Liver (tissue), 9 donors: Measurements from ENCODE around the gene TNFAIP1. TPM values are rescaled to one million over a fixed set of nuclear protein-coding genes. Genes with fewer than 3 reads are reported as not detected.

Source experiments
- DNase-seq: peaks from one replicate; pipeline ENCODE4 v3.0.0-alpha.2; 2017; ENCODE audit warnings: low spot score
- H3K27ac ChIP-seq, 2 donors: one replicate each; pipeline ENCODE4 v1.7.0; 2013; ENCODE audit warnings: inconsistent platforms in 2 of 2, low read length in 2 of 2, control low read depth in 1 of 2, low read depth in 1 of 2, mild to moderate bottlenecking in 1 of 2
- H3K27me3 ChIP-seq, 4 donors: one replicate each; pipeline versions ENCODE4 v1.6.1 to v1.7.0; 2013; ENCODE audit warnings: low read length in 3 of 4, inconsistent platforms in 1 of 4, mild to moderate bottlenecking in 1 of 4, moderate library complexity in 1 of 4; ENCODE audit not compliant: control insufficient read depth in 4 of 4, insufficient read depth in 4 of 4
- H3K36me3 ChIP-seq, 4 donors: one replicate each; pipeline versions ENCODE4 v1.6.1 to v1.7.0; 2013; ENCODE audit warnings: low read length in 3 of 4, mild to moderate bottlenecking in 3 of 4, low read depth in 1 of 4, moderate library complexity in 1 of 4; ENCODE audit not compliant: control insufficient read depth in 4 of 4, insufficient read depth in 3 of 4
- H3K4me1 ChIP-seq, 4 donors: one replicate each; pipeline versions ENCODE4 v1.6.1 to v1.7.0; 2013; ENCODE audit warnings: low read length in 3 of 4, mild to moderate bottlenecking in 3 of 4, moderate library complexity in 1 of 4; ENCODE audit not compliant: control insufficient read depth in 4 of 4, insufficient read depth in 4 of 4
- H3K4me3 ChIP-seq, 3 donors: one replicate each; pipeline versions ENCODE4 v1.6.1 to v1.7.0; 2013; ENCODE audit warnings: low read length in 3 of 3, control low read depth in 1 of 3, low read depth in 1 of 3, mild to moderate bottlenecking in 1 of 3
- H3K9ac ChIP-seq, 2 donors: one replicate each; pipeline ENCODE4 v1.7.0; 2013; ENCODE audit warnings: low read length in 2 of 2, mild to moderate bottlenecking in 2 of 2, moderate library complexity in 2 of 2, control low read depth in 1 of 2, low read depth in 1 of 2
- H3K9me3 ChIP-seq, 4 donors: one replicate each; pipeline versions ENCODE4 v1.6.1 to v1.7.0; 2013; ENCODE audit warnings: low read length in 3 of 4; ENCODE audit not compliant: control insufficient read depth in 4 of 4
- ATF3 ChIP-seq: IDR thresholded peaks from 2 replicates; pipeline ENCODE4 v1.6.1; 2016; ENCODE audit warnings: antibody characterized with exemption
- CTCF ChIP-seq: fragments of 150-350 bp; IDR thresholded peaks from 2 replicates; pipeline ENCODE4 v1.5.1; 2017; ENCODE audit warnings: improper control_type of control experiment, low read depth, low read length; ENCODE audit not compliant: missing input control
- EGR1 ChIP-seq, 2 donors: IDR thresholded peaks; 2 replicates each; pipeline ENCODE4 v1.6.1; 2016 to 2018; ENCODE audit warnings: antibody characterized with exemption in 2 of 2, low read depth in 2 of 2
- FOXA1 ChIP-seq: IDR thresholded peaks from 2 replicates; pipeline ENCODE4 v1.6.1; 2016; ENCODE audit warnings: antibody characterized with exemption
- FOXA2 ChIP-seq: IDR thresholded peaks from 2 replicates; pipeline ENCODE4 v1.6.1; 2016; ENCODE audit warnings: antibody characterized with exemption
- GABPA ChIP-seq, 2 donors: IDR thresholded peaks in 1 of 2; conservative IDR thresholded peaks in 1 of 2; 2 replicates each; pipeline ENCODE4 v1.6.1; 2016; ENCODE audit warnings: antibody characterized with exemption in 2 of 2, mild to moderate bottlenecking in 1 of 2, moderate library complexity in 1 of 2
- HNF4A ChIP-seq, 2 donors: conservative IDR thresholded peaks; 2 replicates each; pipeline ENCODE4 v1.6.1; 2016; ENCODE audit warnings: antibody characterized with exemption in 2 of 2, mild to moderate bottlenecking in 2 of 2
- HNF4G ChIP-seq: IDR thresholded peaks from 2 replicates; pipeline ENCODE4 v1.6.1; 2016; ENCODE audit warnings: antibody characterized with exemption
- JUND ChIP-seq, 2 donors: IDR thresholded peaks; 2 replicates each; pipeline ENCODE4 v1.6.1; 2016; ENCODE audit warnings: antibody characterized with exemption in 2 of 2
- NR2F2 ChIP-seq: IDR thresholded peaks from 2 replicates; pipeline ENCODE4 v1.6.1; 2016; ENCODE audit warnings: antibody characterized with exemption
- RAD21 ChIP-seq, 2 donors: IDR thresholded peaks; 2 replicates each; pipeline ENCODE4 v1.6.1; 2016; ENCODE audit warnings: antibody characterized with exemption in 2 of 2, mild to moderate bottlenecking in 2 of 2
- RXRA ChIP-seq, 2 donors: IDR thresholded peaks; 2 replicates each; pipeline ENCODE4 v1.6.1; 2017 to 2018; ENCODE audit warnings: antibody characterized with exemption in 2 of 2, mild to moderate bottlenecking in 1 of 2
- SP1 ChIP-seq: IDR thresholded peaks from 2 replicates; pipeline ENCODE4 v1.6.1; 2018; ENCODE audit warnings: antibody characterized with exemption, mild to moderate bottlenecking
- YY1 ChIP-seq: IDR thresholded peaks from 2 replicates; pipeline ENCODE4 v1.6.1; 2016; ENCODE audit warnings: antibody characterized with exemption, mild to moderate bottlenecking
- ZBTB33 ChIP-seq: IDR thresholded peaks from 2 replicates; pipeline ENCODE4 v1.6.1; 2016; ENCODE audit warnings: antibody characterized with exemption
- WGBS: extraction: QIAGEN DNeasy Blood & Tissue Kit; methylation state at CpG from one replicate; pipeline ENCODE4 v1.1.7; 2013; 5-methylcytosine and 5-hydroxymethylcytosine counted together
- polyA plus RNA-seq, 2 donors: library from polyadenylated mRNA; stranded (reverse) in 1 of 2; unstranded in 1 of 2; fragments of 200-250 nt in 1 of 2; fragments of >200 nt in 1 of 2; fragmentation: Nextera tagmentation in 1 of 2; extraction: Ambion mirVana in 1 of 2; gene quantifications; one replicate each; pipeline versions ENCODE4 v1.2.1 to v1.2.3, GENCODE V29; 2013 to 2015
- total RNA-seq, 2 donors: library from RNA; depleted of rRNA; stranded (reverse); fragments of >200 nt; gene quantifications; one replicate each; pipeline ENCODE4 v1.2.3, GENCODE V29; 2014
- TF ChIP-seq, protein P1 (sequence below): IDR thresholded peaks from 2 replicates; pipeline ENCODE4 v1.6.1; 2016; ENCODE audit warnings: antibody characterized with exemption, mild to moderate bottlenecking
- TF ChIP-seq, protein P2 (sequence below): IDR thresholded peaks from 2 replicates; pipeline ENCODE4 v1.6.1; 2016; ENCODE audit warnings: antibody characterized with exemption
- donor health status: healthy.
- donor health status: healthy.
- donor health status: healthy.
- donor health status: healthy.
- donor health status: healthy.

The TNFAIP1 gene
- total and polyA plus RNA-seq, 4 donors = 11.7 to 31.7 (median 19.6) TPM

DNA sequence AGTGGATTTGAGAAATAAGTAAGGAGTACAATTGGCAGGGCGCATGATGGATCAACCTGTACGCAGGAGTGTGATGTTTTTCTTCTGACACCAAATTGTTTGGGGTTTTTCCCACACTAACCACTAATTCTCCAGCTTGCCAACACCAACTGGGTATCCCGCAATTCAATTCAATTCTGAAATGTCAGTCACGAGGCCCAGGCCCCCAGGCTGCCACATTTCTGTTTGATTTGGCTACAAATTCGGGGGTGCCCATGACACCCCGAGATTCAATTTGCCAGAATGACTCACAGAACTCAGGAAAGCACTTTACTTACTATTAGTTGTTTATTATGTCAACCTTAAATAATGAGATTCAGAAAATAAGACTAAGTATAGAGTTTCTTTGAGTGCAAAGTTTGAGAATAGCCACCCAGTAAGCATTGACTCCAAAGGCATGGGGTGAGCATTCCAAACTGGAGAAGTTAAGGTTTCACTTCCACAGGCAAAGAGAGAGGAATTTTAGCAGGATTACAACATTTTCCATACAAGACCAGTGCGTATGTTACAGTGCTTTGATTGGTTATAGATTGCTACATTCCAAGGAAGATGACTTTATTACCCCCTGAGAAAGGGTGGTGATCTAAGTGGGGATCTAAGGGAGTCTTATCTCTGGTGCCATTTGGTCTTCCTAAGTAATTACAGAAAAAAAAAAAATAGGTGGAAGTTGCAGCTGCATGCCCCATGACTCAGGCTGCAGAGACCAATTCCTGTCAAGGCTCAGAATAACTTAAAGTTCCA, 59.0 kb downstream of the TNFAIP1 start:
- Histone ChIP-seq H3K9me3 (no peaks in the 10 kb centered on the region), H3K9ac (no peak overlapping the region), H3K4me3 (no peak overlapping the region), H3K4me1 (peaks cover 9 to 22% (median 21%) of the 10 kb centered on the region in 4 donors), H3K27me3 (no peaks in the 10 kb centered on the region), H3K36me3 (peaks cover 6 to 23% (median 14%) of the 10 kb centered on the region in 4 donors), H3K27ac (no peak overlapping the region)
- TF ChIP-seq EGR1 (IDR thresholded peaks at IDR 0.05; ENCODE audit: low read depth in 2 of 2) (no peak), HNF4A (conservative IDR thresholded peaks at IDR 0.05) (no peak), FOXA1 (no peak), YY1 (no peak), FOXA2 (no peak), NR2F2 (no peak), RXRA (IDR thresholded peaks at IDR 0.05) (no peak), ATF3 (no peak), RAD21 (IDR thresholded peaks at IDR 0.05) (no peak), JUND (IDR thresholded peaks at IDR 0.05) (no peak), ZBTB33 (no peak)
- TF ChIP-seq, protein P1, sequence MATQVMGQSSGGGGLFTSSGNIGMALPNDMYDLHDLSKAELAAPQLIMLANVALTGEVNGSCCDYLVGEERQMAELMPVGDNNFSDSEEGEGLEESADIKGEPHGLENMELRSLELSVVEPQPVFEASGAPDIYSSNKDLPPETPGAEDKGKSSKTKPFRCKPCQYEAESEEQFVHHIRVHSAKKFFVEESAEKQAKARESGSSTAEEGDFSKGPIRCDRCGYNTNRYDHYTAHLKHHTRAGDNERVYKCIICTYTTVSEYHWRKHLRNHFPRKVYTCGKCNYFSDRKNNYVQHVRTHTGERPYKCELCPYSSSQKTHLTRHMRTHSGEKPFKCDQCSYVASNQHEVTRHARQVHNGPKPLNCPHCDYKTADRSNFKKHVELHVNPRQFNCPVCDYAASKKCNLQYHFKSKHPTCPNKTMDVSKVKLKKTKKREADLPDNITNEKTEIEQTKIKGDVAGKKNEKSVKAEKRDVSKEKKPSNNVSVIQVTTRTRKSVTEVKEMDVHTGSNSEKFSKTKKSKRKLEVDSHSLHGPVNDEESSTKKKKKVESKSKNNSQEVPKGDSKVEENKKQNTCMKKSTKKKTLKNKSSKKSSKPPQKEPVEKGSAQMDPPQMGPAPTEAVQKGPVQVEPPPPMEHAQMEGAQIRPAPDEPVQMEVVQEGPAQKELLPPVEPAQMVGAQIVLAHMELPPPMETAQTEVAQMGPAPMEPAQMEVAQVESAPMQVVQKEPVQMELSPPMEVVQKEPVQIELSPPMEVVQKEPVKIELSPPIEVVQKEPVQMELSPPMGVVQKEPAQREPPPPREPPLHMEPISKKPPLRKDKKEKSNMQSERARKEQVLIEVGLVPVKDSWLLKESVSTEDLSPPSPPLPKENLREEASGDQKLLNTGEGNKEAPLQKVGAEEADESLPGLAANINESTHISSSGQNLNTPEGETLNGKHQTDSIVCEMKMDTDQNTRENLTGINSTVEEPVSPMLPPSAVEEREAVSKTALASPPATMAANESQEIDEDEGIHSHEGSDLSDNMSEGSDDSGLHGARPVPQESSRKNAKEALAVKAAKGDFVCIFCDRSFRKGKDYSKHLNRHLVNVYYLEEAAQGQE = no peak
- TF ChIP-seq, protein P2, sequence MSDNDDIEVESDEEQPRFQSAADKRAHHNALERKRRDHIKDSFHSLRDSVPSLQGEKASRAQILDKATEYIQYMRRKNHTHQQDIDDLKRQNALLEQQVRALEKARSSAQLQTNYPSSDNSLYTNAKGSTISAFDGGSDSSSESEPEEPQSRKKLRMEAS = no peak
- 82% methylated on average over 7 of the region's 7 CpGs for WGBS
- no peak for DNase-seq

GRCh38 chr17:28395426-28395825, 59.9 kb downstream of the TNFAIP1 start:
- H3K9me3 ChIP-seq = no peaks in the 10 kb centered on the region
- 49% methylated on average over 2 of the region's 2 CpGs for WGBS
- peaks cover 5 to 28% (median 17%) of the 10 kb centered on the region in 4 donors for H3K36me3 ChIP-seq
- H3K27me3 ChIP-seq = no peaks in the 10 kb centered on the region
- TF ChIP-seq GABPA (IDR thresholded peaks at IDR 0.05 in 1 of 2, conservative IDR thresholded peaks at IDR 0.05 in 1 of 2) = no peak
- TF ChIP-seq JUND (IDR thresholded peaks at IDR 0.05) = no peak
- no peak for TF ChIP-seq CTCF
- TF ChIP-seq EGR1 (IDR thresholded peaks at IDR 0.05; ENCODE audit: low read depth in 2 of 2) = no peak
- no peak for TF ChIP-seq SP1
- no peak for TF ChIP-seq RXRA (IDR thresholded peaks at IDR 0.05)
- no peak for TF ChIP-seq NR2F2
- TF ChIP-seq HNF4G = no peak
- no peak overlapping the region for H3K4me3 ChIP-seq
- peaks cover 9 to 30% (median 25%) of the 10 kb centered on the region in 4 donors for H3K4me1 ChIP-seq
- DNase-seq = no peak
- no peak overlapping the region for H3K9ac ChIP-seq
- no peak overlapping the region for H3K27ac ChIP-seq
